ENCODE measurements around the gene TMEM147. TPM values are rescaled to one million over a fixed set of nuclear protein-coding genes. Genes with fewer than 3 reads are reported as not detected.
A peak's percentile ranks its signal among the peaks of the same experiment; 100 is the strongest.

The TMEM147 gene
- polyA plus RNA-seq, 2 of the 4 experiments (the other 2 are of a cell fraction), result 282 to 335 TPM

- ChIA-PET POLR2A (no interaction called here), CTCF (interaction anchor here (0.6 to 6.1 kb wide), 6 partner anchors 12 to 91 kb away, joined by 3 to 26 read pairs (median 8); no protein-coding TSS in a partner anchor)
- FAIRE-seq (no peak), ATAC-seq (peak in 1 of 2 experiments; percentile 76; a peak in 3 of 6 replicates), DNase-seq (ENCODE audit: low read depth in 1 of 2, low spot score in 1 of 2) (peak; percentile 37 to 60)
- Histone ChIP-seq H3K4me3 (no peak within 1 kb of the TSS), H3K4me2 (no peak within 1 kb of the TSS), H3K9me3 (peaks cover 18% of the 10 kb centered on the region; the same call in 2 of the 3 replicates), H3K4me1 (no peaks in the 10 kb centered on the region), H3K27ac (no peak within 1 kb of the TSS)
- TF ChIP-seq FOXS1 (CRISPR knock-in tag; IDR thresholded peaks at IDR 0.05) (no peak), PHF8 (IDR thresholded peaks at IDR 0.05; ENCODE audit: borderline replicate concordance, low read depth) (no peak)
- 55% methylated on average over 16 of the region's 16 CpGs for WGBS (ENCODE audit: missing lambda C conversion rate)
Measured at GRCh38 chr19:35585848-35586247, 40.4 kb downstream of the TMEM147 start, which contains the start of gene PMIS2. Gene PMIS2 (plus strand): TSS chr19:35586173. CDS start chr19:35586260, 87 bp downstream.

- 4% methylated on average over 1 of the region's 1 CpG for WGBS (ENCODE audit: missing lambda C conversion rate)
- no peak for DNase-seq (ENCODE audit: low read depth in 1 of 2, low spot score in 1 of 2)
Measured at GRCh38 chr19:35587321-35587720, 41.9 kb downstream of the TMEM147 start.

GRCh38 chr19:35590875-35591274 is 45.4 kb downstream of the TMEM147 start:
- FAIRE-seq (peak; percentile 49), ATAC-seq (no peak), DNase-seq (ENCODE audit: low read depth in 1 of 2, low spot score in 1 of 2) (no peak)
- 39% methylated on average over 3 of the region's 3 CpGs for WGBS (ENCODE audit: missing lambda C conversion rate)
- ChIA-PET POLR2A (interaction anchor here (0.6 kb wide), 1 partner anchor 253 kb away, joined by 7 read pairs; no protein-coding TSS in a partner anchor), CTCF (interaction anchor here (0.7 to 2.1 kb wide), 6 partner anchors 8 to 80 kb away, joined by 3 to 14 read pairs (median 4); no protein-coding TSS in a partner anchor)
- Histone ChIP-seq H3K4me1 (no peaks in the 10 kb centered on the region), H3K27ac (no peak overlapping the region), H3K9me3 (0 out of 3 replicates have a peak, but pooled peaks cover 2% of the 10 kb centered on the region), H3K4me3 (no peak overlapping the region), H3K4me2 (no peak overlapping the region)
- TF ChIP-seq PBX3 (IDR thresholded peaks at IDR 0.05) (no peak), NFE2L2 (conservative IDR thresholded peaks at IDR 0.05; ENCODE audit: low read length) (no peak), HEYL (CRISPR knock-in tag; IDR thresholded peaks at IDR 0.05) (no peak), BCL3 (IDR thresholded peaks at IDR 0.05) (no peak), SREBF2 (IDR thresholded peaks at IDR 0.05) (no peak), ZNF302 (CRISPR knock-in tag; IDR thresholded peaks at IDR 0.05) (no peak), MYC (IDR thresholded peaks at IDR 0.05; ENCODE audit: borderline replicate concordance, low read length) (no peak), HMGXB4 (CRISPR knock-in tag; IDR thresholded peaks at IDR 0.05; ENCODE audit: borderline replicate concordance) (no peak), CBX2 (IDR thresholded peaks at IDR 0.05; ENCODE audit: borderline replicate concordance, low read depth) (no peak), GATA3 (IDR thresholded peaks at IDR 0.05; ENCODE audit: borderline replicate concordance) (no peak), MAZ (IDR thresholded peaks at IDR 0.05; ENCODE audit: borderline replicate concordance, low read depth, low read length) (no peak), RFX5 (IDR thresholded peaks at IDR 0.05) (no peak), REST (IDR thresholded peaks at IDR 0.05) (no peak), CBX8 (IDR thresholded peaks at IDR 0.05) (no peak), HOXB13 (CRISPR knock-in tag; IDR thresholded peaks at IDR 0.05; ENCODE audit: low read depth) (no peak), FOSL2 (IDR thresholded peaks at IDR 0.05) (no peak), FOSL2 (CRISPR knock-in tag; IDR thresholded peaks at IDR 0.05) (no peak)

More at GRCh38 chr19:35587321-35587720, 41.9 kb downstream of the TMEM147 start:
- peaks cover 13% of the 10 kb centered on the region; the same call in 1 of the 3 replicates for H3K9me3 ChIP-seq
- POLR2A ChIA-PET, result no interaction called here
- CTCF ChIA-PET, result interaction anchor here (0.9 to 6.1 kb wide), 5 partner anchors 8 to 92 kb away, joined by 3 to 26 read pairs (median 11); no protein-coding TSS in a partner anchor
- TF ChIP-seq EHMT2 (IDR thresholded peaks at IDR 0.05; ENCODE audit: low read depth), result no peak
- no peak for TF ChIP-seq CTCF (IDR thresholded peaks at IDR 0.05)
- no peak overlapping the region for H3K4me3 ChIP-seq
- H3K4me1 ChIP-seq, result no peaks in the 10 kb centered on the region
- FAIRE-seq, result peak; percentile 84
- ATAC-seq, result no peak
- H3K27ac ChIP-seq, result no peak overlapping the region
- H3K4me2 ChIP-seq, result no peak overlapping the region
